Stimulated activated CD4-positive, alpha-beta T cell treated with anti-CD3 and anti-CD28 coated beads, Interleukin-12 subunit alpha, Interleukin-12 subunit beta, amount 100 ng/mL, for 24 hours (primary cell): ENCODE results near the gene EPAS1.

Experiments used
- DNase-seq, 2 experiments: peaks; one replicate each; pipeline ENCODE4 v3.0.0-alpha.2; 2020; ENCODE audit warnings: low read depth in 2 of 2

Gene EPAS1

DNA sequence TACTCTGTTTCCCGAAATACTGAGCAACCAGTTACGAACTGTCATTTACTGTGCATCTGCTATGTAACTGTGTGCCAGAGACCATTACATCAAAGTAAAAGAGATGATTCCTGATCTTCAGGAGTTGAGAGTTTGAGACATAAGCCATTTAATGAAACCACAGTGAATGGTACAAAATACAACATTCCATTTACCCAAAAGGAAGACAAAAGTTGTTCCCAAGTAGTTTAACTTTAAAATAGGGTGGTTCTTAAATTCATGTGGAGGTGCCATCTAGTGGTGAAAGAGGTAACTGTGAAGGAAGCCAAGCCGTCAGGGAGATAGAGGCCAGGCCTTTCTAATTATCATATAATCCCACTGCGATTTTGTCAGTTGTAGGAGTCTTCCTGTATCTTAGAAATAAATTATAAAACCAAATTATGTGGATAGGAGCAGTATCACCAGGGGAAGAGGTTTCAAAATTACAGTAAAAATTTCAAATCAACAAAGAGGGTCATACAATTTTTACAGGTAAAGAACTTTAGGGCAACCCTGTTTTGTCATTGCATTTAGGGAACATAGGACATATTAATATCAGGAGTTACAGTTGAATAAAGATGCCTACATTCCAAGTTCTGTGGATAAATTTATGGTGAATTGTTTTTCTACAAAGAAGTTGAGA is 67.7 kb downstream of the EPAS1 start:
- no peak for DNase-seq

DNA sequence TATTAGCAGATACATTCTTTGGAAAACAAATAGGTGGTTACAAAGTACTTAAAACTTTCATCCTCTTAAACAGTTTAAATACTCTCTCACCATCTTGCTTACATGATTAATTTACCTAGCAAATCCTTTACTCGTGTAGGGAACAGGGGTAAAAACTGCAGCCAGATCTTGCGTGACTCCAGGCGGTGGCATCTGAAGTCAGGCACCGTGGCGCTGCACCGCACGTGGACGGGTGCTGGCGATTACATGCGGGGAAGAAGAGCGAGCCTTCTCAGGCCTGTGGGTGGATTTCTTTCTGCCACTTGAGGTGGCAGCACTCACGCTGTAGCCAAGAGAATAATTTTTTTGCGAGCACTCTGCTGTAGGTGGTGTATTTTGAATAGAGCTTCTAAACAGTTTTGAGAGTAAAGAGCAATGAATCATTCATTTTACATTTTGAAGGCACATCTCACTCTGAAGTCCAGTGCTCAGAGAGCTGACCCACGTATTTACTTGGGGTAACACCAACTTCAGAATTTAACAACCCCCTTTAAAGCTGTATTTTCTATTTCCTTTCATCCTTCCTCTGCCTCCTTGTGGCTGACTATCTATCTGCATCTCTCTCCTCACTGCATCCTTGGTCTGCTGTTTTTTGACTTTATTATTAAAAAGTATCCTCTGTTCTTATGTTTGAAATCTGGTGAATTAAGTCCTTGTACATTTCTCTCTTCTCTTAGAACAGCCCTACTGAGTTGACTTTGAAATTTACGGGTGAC is 68.9 kb downstream of the EPAS1 start:
- DNase-seq = no peak

DNA sequence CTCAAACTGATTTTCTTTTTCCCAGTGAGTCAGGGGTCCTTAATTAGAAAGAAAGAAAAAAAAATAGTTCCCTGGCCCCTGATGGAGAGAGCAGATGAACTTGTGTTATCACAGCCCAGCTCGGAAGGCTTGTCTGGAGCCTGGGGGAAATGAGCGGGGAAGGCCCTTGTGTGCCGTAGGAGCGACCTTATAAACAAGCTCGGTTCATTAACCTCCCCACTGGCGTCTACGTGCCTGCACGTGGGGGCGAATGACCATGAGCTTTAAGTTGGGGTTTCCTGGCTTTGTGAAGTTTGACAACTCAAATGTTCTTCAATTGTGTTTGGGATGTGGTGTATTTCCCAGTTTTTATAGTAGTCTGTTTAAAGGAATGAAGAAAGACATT is 69.5 kb downstream of the EPAS1 start:
- no peak for DNase-seq

DNA sequence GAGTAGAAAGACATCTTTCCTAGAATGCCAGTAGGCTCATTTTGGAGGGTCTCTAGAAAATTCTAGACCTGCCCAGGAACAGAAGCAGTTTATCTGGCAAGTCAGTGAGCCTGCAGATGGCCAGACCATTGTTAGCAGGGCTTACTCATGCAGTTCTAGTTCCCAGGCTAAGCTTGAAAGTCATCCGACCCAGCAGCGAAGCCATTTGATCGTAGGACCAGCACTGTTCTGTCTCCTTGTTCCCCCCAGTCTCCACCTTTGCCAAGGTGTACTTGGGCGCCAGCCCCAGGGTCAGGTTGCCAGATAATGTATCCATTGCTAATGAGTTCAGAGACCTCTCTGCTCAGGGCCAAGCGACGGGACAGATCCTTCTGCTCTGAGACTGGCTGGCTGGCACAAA is 70.1 kb downstream of the EPAS1 start:
- no peak for DNase-seq

DNA sequence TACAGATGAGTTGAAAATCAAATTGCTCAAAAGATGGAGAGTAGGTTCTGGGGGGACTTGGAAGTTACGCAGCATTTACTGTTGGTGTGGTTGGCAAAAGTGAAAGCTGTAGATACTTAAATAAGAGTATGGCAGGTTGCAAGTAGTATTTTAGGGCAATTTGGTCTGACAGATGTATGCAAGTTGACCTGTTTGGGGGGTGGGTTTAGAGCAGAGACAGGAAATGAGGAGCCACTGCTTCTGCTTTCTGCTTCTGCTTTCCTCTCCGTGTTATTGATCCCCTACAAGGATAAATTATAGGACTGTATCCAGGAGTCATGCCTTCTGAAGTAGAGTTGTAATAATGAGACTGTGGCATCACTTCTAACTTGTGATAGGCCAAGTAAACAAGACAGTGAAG is 71.2 kb downstream of the EPAS1 start:
- DNase-seq = no peak

DNA sequence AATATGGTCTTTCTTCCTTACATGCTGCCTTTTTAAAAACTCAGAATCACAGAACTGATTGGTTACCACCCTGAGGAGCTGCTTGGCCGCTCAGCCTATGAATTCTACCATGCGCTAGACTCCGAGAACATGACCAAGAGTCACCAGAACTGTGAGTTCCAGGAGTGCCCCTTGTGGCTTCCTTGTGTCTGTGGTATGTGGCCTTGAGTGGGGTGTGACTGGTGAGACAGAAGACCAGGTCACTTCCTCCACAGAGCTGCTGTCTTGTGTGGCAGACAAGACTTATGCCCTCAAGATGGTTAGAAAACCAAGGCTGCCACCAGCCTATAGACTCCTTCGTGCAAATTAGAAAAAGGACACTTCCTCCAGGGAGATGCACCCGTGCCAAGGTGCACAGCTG is 72.6 kb downstream of the EPAS1 start:
- no peak for DNase-seq

DNA sequence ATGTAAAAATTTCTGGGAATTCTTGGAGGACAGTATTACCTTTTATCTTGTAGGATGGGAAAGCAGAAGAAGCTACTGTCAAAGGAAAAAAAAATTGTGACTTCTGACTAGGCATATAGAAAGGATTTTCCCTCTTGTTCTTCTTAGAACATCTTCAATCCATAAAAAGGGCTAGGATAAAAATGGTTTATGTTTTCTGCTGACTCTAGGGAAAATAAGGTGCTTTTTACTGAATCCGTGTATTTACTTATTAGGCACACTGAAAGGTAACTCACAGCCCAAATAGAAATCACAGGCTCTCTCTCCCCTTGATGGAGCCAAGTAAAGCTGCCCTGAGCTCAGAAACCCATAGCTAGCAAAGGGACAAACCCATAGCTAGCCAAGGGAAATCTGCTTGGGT is 74.6 kb downstream of the EPAS1 start:
- no peak for DNase-seq

DNA sequence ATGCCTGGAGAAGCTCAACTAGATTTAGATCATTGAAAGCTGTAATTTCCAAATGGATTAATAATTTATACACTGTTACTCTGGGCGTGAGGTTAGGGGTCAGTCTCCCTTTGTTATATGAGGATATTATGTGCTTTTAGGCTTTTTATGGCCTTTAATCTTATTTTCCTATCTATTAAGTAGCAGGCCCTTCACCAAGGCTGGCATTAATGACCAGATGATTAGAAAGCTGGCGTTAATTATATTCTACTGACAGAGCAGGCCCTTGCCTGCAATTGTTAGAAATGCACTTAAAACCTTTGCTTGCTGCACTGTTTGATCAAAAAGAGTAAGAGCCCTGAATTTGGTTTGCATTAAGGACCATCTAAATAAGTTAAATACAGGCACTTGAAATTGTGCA is 75.3 kb downstream of the EPAS1 start:
- DNase-seq = no peak

DNA sequence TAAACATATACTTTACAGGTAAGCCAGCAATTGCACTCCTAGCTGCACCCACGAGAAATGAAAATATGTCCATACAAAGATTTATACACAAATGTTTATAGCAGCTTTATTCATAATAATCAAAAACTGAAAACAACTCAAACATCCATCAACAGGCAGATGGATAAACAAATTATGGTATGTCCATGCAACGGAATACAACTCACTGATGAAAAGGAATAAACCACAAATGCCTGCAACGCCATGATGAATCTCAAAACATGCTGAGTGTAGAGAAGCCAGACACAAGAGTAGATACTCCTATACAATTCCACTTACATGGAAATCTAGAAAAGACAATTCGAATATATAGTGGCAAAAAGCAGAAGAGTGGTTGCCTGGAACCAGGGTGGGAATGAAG is 76.0 kb downstream of the EPAS1 start:
- DNase-seq = no peak

DNA sequence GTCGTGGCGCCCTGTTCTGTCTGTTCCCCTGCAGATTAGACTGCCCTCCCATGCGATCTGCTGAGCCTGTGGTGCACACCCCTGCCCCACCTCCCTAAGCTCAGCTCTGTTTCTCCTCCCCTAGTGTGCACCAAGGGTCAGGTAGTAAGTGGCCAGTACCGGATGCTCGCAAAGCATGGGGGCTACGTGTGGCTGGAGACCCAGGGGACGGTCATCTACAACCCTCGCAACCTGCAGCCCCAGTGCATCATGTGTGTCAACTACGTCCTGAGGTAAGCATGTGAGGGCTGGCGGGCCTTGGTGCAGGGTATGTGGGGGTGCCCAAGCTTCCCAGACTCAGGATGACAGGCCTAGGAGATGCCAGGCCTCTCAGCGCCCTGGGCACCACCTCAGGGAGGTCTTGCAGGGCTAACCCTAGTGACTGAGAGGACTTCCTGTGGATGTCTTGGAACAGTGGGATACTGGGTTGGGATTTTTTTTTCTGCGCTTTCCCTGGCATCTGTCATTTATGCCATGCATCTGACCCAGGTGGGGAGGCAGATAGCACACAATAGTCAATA is 78.4 kb downstream of the EPAS1 start:
- DNase-seq = no peak

DNA sequence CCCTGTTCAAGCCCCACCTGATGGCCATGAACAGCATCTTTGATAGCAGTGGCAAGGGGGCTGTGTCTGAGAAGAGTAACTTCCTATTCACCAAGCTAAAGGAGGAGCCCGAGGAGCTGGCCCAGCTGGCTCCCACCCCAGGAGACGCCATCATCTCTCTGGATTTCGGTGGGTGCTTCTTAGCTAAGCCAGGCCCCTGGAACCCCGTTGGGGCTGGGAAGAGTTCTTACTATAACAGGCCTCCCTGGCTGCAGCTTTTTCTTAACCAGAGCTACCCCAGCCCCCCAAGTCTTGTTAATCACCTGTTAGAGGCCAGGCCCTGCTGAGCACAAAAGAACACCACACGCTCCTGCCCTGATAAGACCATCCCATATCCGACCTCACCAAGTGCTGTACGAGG is 79.4 kb downstream of the EPAS1 start:
- no peak for DNase-seq

DNA sequence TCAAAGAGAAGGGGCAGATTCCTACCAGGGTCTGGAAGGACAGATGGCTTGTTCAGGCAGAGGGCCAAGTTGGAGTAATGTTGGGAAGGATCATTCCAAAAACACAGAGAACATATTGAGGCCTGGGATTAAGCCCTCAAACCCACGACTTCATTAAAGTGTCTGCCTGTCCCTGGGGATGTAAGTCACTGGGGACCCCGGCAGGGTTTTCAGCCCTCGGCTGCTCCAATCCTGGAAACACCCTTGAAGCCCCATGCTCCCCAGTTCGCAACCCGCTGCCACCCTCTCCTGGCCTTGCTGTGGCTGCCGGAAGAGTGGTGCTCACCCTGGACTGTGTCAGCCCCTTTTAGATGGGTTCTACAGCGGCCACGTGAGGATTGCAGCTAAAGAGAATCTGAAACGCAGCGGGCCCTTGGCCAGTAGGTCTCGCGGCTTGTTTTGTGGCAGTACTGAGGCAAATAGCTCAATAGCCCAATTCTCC is 79.9 kb downstream of the EPAS1 start:
- DNase-seq = no peak

DNA sequence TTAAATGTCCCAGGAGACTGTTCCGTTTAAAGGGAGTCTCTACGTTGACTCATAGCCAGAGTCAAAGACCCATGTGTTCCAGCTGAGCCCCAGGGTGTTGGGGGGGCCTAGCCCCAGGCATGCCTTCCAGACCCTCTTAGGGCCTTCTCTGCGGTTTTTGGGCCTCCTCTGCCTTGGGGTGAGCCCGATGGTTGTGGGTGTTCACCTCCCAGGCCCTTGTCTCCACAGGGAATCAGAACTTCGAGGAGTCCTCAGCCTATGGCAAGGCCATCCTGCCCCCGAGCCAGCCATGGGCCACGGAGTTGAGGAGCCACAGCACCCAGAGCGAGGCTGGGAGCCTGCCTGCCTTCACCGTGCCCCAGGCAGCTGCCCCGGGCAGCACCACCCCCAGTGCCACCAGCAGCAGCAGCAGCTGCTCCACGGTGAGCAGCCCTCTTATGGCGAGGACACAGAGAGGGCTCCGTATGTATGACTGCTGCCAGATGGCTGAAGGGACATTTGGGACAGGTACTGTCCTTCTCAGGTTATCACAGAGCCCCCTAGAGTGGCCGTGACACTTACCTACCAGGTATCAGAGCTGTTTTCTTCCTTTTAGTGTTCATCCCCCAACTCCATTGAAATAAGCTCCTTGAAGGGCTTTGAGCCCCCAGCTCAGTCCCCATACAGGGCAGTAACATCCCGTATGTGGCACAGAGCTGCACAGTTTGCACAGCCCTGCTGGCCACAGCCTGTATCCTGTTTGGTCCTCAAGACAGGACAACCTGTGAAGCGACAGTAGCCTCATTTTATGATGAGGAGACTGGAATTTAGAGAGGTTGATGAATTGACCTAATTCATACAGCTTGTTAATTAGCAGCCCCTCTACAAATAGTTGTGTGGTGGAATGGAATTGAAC is 80.7 kb downstream of the EPAS1 start:
- DNase-seq = no peak

DNA sequence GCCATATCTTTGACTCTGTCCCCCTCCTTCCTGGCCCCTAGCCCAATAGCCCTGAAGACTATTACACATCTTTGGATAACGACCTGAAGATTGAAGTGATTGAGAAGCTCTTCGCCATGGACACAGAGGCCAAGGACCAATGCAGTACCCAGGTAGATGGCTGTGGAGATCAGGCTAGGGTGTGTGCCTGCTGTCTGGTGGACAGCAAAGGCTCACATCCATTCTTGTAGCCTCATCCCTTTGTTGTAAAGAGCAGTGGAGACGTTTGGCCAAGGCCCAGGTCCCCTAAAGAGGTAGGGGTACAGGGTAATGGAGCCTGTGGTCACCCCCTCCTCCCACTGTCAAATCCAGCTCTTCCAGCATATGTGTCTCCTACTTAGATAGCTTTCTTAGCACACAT is 81.4 kb downstream of the EPAS1 start:
- no peak for DNase-seq

DNA sequence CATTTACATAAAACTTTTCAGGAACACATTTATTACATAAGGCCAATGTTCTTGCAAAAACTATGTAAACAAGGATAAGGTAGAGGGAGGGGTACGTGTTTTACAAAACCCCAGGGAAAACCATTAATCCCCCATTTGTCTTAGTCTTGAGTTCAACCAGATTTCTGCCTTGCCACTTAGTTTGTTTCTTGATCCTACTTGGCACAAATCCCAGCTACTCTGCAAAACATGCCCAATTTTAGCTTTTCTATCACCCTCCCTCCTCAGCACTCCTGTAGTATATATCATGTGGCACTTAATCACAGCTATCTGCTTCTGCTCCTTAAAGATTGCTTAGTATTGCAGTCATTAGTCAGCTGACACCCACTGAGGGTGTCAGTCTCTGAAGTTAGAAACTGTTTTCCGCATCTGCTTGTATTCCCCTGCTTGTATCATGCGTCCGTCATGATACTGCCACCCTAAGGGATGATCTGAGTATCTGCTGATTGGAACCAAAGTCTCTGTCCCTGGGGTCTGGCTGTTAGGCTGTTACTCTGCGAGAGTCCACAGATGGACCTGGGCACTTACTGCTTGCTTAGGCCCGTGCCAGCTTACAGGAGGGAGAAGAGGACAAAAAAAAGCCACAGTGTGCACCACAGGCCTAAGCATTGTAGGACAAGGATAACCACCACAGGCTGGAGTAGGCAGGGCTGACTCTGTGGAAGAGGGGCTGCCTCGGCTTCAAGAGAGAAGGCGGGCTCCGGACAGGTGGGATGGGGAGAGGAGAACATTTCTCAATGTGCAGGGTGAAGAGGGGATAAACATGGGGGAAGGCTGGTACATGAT is 82.2 kb downstream of the EPAS1 start:
- no peak for DNase-seq

DNA sequence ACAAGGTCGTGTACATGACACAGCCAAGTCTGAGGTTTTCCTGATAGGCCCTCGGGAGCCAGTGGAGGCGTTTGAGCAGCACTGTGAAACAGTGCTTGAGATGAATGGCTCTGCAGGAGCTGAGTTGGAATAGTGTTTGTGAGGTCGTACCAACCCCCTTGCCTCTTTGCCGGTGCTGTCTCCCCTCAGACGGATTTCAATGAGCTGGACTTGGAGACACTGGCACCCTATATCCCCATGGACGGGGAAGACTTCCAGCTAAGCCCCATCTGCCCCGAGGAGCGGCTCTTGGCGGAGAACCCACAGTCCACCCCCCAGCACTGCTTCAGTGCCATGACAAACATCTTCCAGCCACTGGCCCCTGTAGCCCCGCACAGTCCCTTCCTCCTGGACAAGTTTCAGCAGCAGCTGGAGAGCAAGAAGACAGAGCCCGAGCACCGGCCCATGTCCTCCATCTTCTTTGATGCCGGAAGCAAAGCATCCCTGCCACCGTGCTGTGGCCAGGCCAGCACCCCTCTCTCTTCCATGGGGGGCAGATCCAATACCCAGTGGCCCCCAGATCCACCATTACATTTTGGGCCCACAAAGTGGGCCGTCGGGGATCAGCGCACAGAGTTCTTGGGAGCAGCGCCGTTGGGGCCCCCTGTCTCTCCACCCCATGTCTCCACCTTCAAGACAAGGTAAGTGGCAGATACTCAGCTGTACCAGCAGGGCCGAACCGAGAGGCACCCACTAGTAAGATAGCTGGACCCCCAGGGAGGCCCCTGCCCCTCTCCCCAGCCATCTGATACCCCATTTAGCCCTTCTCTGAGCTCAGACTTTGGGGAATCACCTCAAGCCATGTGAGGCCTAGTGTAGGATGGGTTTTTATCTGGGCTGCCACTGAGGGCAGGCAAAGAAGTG is 83.1 kb downstream of the EPAS1 start:
- no peak for DNase-seq

DNA sequence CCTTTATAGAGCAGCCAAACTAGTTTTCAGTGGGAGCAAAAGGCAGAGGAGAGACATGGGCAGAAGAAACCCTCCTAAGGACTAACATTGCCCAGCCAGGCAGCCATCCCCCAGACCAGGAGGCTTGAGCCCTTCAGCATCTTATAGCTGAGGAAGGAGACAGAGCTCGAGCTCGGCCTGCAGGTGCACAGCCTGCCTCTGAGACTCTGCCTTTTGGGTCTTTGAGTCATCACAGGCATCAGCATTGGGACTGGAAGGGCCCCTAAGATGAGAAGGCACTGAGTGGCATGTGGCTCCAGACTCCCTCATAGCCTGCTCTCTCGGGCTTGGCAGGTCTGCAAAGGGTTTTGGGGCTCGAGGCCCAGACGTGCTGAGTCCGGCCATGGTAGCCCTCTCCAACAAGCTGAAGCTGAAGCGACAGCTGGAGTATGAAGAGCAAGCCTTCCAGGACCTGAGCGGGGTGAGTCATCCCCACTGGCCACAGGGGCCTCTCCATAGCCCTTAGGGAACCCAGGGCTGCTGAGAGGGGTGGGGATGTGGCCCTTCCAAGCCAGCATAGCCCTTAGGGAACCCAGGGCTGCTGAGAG is 84.1 kb downstream of the EPAS1 start:
- DNase-seq = no peak

DNA sequence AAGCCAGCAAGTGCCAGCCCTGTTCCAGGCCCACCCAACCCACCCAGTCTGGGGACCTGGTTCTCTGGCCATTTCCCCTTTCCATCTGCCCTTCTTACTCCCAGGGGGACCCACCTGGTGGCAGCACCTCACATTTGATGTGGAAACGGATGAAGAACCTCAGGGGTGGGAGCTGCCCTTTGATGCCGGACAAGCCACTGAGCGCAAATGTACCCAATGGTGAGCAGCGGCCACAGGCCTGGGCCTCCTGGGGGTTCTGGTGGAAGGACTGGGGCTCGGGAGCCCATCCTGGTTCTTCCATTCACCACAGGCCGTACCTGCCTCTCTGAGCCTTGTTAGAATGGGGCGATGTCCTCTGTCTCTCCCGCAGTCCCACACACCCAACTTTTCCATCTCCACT is 84.7 kb downstream of the EPAS1 start:
- no peak for DNase-seq

DNA sequence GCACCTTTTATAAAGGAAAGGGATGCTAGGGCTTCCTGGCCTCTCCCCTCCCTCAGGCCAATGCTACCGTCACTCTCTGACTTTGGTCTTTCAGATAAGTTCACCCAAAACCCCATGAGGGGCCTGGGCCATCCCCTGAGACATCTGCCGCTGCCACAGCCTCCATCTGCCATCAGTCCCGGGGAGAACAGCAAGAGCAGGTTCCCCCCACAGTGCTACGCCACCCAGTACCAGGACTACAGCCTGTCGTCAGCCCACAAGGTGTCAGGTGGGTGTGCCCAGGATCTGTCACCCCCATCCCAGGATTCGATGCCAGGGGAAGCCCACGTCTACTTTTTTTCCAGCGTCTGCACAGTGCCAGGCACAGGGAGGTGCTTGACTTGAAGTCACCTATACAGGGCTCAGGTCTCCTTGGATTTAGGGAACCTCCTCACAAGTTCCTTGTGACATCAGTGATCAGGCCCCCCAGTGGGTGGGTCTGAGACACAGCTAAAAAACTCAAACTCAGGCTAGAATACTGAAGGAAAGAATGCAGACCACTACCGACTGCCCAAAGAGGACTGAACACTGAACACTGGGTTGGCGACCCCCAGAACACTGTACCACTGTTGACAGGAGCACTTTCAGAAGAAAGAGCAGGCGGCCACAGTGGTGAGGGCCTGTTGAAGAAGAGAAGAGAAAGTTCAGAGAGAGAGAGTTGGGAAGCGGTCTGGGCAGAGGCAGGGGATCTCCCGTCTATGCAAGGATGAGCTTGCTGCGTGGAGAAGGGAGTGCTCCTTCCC is 85.3 kb downstream of the EPAS1 start:
- DNase-seq = no peak
